ENCODE data around the gene EFNA5. TPM values are rescaled to one million over a fixed set of nuclear protein-coding genes. Genes with fewer than 3 reads are reported as not detected.

Gene EFNA5
- total and polyA plus RNA-seq, 4 donors, result 0.14 to 0.93 (median 0.54) TPM

DNA sequence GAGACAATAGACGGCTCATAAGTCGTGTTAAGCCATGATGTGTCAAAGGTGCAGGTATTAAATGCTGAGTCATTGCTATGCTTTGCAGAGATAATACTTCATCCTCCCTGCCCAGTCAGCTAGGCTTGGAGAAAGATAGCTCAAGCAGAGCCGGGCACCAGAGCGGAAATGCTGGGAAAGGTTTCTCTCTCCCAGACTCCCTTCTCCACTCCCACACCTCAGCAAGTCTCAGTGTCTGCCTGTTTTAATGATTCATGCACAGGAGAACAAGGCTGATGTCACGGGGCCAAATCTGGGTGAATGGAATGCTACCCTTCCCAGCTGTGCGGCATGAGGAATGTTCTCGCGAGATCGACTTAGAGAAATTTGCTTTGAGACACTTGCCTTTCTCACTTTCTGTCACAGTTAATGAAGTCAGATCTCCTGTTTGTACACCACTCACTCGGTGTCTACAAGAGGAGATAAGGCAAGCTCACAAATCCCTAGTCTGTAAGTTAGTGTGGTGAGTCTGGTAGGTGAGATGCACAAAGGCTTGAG is 204.4 kb downstream of the EFNA5 start:
- TF ChIP-seq RXRA (IDR thresholded peaks at IDR 0.05) (no peak), TAF1 (conservative IDR thresholded peaks at IDR 0.05) (no peak)
- Histone ChIP-seq H3K27ac (ENCODE audit: low read depth in 1 of 2, low read length in 2 of 2) (no peak overlapping the region), H3K4me3 (ENCODE audit: low read depth in 1 of 3, low read length in 3 of 3) (no peak overlapping the region), H3K27me3 (ENCODE audit: control insufficient read depth in 4 of 4, insufficient read depth in 4 of 4, low read length in 3 of 4) (peaks cover 0 to 6% (median 0%) of the 10 kb centered on the region in 4 donors), H3K36me3 (ENCODE audit: control insufficient read depth in 4 of 4, insufficient read depth in 3 of 4, low read depth in 1 of 4, low read length in 3 of 4) (no peaks in the 10 kb centered on the region), H3K9me3 (ENCODE audit: control insufficient read depth in 4 of 4, low read length in 3 of 4) (no peaks in the 10 kb centered on the region), H3K9ac (ENCODE audit: low read depth in 1 of 2, low read length in 2 of 2) (no peak overlapping the region), H3K4me1 (ENCODE audit: control insufficient read depth in 4 of 4, insufficient read depth in 4 of 4, low read length in 3 of 4) (no peaks in the 10 kb centered on the region)
- DNase-seq (ENCODE audit: low spot score), result no peak
- WGBS, result 79% methylated on average over 10 of the region's 10 CpGs

DNA sequence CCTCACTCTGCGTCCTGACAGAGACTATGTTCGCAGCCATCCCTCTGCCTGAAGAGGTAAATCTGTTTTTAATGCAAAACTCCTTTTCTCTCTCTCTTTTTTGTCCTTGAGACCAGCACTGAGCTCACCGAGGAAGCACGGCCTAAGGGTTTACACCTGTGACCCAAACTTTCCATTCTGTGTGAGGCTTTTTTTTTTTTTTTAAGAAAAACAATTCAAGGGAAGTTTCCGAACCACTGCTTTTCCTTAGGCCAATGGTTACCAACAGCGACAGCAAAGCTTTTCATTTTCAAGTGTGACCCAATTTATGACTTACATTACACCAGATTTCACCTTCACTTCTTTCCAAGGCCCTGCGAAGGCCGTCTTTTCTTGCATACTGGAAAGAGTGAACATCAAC is 205.9 kb downstream of the EFNA5 start:
- H3K4me1 ChIP-seq (ENCODE audit: control insufficient read depth in 4 of 4, insufficient read depth in 4 of 4, low read length in 3 of 4), result no peaks in the 10 kb centered on the region
- H3K27me3 ChIP-seq (ENCODE audit: control insufficient read depth in 4 of 4, insufficient read depth in 4 of 4, low read length in 3 of 4), result peaks cover 0 to 6% (median 0%) of the 10 kb centered on the region in 4 donors
- TF ChIP-seq, protein P1, sequence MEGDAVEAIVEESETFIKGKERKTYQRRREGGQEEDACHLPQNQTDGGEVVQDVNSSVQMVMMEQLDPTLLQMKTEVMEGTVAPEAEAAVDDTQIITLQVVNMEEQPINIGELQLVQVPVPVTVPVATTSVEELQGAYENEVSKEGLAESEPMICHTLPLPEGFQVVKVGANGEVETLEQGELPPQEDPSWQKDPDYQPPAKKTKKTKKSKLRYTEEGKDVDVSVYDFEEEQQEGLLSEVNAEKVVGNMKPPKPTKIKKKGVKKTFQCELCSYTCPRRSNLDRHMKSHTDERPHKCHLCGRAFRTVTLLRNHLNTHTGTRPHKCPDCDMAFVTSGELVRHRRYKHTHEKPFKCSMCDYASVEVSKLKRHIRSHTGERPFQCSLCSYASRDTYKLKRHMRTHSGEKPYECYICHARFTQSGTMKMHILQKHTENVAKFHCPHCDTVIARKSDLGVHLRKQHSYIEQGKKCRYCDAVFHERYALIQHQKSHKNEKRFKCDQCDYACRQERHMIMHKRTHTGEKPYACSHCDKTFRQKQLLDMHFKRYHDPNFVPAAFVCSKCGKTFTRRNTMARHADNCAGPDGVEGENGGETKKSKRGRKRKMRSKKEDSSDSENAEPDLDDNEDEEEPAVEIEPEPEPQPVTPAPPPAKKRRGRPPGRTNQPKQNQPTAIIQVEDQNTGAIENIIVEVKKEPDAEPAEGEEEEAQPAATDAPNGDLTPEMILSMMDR (IDR thresholded peaks at IDR 0.05; ENCODE audit: low read depth, low read length, missing input control), result no peak
- TF ChIP-seq, protein P2, sequence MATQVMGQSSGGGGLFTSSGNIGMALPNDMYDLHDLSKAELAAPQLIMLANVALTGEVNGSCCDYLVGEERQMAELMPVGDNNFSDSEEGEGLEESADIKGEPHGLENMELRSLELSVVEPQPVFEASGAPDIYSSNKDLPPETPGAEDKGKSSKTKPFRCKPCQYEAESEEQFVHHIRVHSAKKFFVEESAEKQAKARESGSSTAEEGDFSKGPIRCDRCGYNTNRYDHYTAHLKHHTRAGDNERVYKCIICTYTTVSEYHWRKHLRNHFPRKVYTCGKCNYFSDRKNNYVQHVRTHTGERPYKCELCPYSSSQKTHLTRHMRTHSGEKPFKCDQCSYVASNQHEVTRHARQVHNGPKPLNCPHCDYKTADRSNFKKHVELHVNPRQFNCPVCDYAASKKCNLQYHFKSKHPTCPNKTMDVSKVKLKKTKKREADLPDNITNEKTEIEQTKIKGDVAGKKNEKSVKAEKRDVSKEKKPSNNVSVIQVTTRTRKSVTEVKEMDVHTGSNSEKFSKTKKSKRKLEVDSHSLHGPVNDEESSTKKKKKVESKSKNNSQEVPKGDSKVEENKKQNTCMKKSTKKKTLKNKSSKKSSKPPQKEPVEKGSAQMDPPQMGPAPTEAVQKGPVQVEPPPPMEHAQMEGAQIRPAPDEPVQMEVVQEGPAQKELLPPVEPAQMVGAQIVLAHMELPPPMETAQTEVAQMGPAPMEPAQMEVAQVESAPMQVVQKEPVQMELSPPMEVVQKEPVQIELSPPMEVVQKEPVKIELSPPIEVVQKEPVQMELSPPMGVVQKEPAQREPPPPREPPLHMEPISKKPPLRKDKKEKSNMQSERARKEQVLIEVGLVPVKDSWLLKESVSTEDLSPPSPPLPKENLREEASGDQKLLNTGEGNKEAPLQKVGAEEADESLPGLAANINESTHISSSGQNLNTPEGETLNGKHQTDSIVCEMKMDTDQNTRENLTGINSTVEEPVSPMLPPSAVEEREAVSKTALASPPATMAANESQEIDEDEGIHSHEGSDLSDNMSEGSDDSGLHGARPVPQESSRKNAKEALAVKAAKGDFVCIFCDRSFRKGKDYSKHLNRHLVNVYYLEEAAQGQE (IDR thresholded peaks at IDR 0.05), result no peak
- TF ChIP-seq RXRA (IDR thresholded peaks at IDR 0.05) (no peak), JUND (IDR thresholded peaks at IDR 0.05) (no peak), RAD21 (IDR thresholded peaks at IDR 0.05) (no peak), GABPA (IDR thresholded peaks at IDR 0.05 in 1 of 2, conservative IDR thresholded peaks at IDR 0.05 in 1 of 2) (no peak), FOXA1 (IDR thresholded peaks at IDR 0.05) (no peak), SP1 (IDR thresholded peaks at IDR 0.05) (no peak), TAF1 (conservative IDR thresholded peaks at IDR 0.05) (no peak), YY1 (IDR thresholded peaks at IDR 0.05) (no peak), HNF4G (IDR thresholded peaks at IDR 0.05) (no peak), EGR1 (IDR thresholded peaks at IDR 0.05; ENCODE audit: low read depth in 2 of 2) (no peak), HNF4A (conservative IDR thresholded peaks at IDR 0.05) (no peak), NR2F2 (IDR thresholded peaks at IDR 0.05) (no peak), FOXA2 (IDR thresholded peaks at IDR 0.05) (no peak)
- TF ChIP-seq, protein P3, sequence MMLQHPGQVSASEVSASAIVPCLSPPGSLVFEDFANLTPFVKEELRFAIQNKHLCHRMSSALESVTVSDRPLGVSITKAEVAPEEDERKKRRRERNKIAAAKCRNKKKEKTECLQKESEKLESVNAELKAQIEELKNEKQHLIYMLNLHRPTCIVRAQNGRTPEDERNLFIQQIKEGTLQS (IDR thresholded peaks at IDR 0.05), result no peak
- TF ChIP-seq, protein P4, sequence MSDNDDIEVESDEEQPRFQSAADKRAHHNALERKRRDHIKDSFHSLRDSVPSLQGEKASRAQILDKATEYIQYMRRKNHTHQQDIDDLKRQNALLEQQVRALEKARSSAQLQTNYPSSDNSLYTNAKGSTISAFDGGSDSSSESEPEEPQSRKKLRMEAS (IDR thresholded peaks at IDR 0.05), result no peak
- TF ChIP-seq, protein P5, sequence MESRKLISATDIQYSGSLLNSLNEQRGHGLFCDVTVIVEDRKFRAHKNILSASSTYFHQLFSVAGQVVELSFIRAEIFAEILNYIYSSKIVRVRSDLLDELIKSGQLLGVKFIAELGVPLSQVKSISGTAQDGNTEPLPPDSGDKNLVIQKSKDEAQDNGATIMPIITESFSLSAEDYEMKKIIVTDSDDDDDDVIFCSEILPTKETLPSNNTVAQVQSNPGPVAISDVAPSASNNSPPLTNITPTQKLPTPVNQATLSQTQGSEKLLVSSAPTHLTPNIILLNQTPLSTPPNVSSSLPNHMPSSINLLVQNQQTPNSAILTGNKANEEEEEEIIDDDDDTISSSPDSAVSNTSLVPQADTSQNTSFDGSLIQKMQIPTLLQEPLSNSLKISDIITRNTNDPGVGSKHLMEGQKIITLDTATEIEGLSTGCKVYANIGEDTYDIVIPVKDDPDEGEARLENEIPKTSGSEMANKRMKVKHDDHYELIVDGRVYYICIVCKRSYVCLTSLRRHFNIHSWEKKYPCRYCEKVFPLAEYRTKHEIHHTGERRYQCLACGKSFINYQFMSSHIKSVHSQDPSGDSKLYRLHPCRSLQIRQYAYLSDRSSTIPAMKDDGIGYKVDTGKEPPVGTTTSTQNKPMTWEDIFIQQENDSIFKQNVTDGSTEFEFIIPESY (IDR thresholded peaks at IDR 0.05), result no peak
- H3K9me3 ChIP-seq (ENCODE audit: control insufficient read depth in 4 of 4, low read length in 3 of 4), result no peaks in the 10 kb centered on the region
- 93% methylated on average over 8 of the region's 8 CpGs for WGBS
- H3K4me3 ChIP-seq (ENCODE audit: low read depth in 1 of 3, low read length in 3 of 3), result no peak overlapping the region
- H3K9ac ChIP-seq (ENCODE audit: low read depth in 1 of 2, low read length in 2 of 2), result no peak overlapping the region
- no peaks in the 10 kb centered on the region for H3K36me3 ChIP-seq (ENCODE audit: control insufficient read depth in 4 of 4, insufficient read depth in 3 of 4, low read depth in 1 of 4, low read length in 3 of 4)
- no peak for DNase-seq (ENCODE audit: low spot score)
- H3K27ac ChIP-seq (ENCODE audit: low read depth in 1 of 2, low read length in 2 of 2), result no peak overlapping the region

Measured in liver (tissue), 9 donors.